CD4-positive, CD25-positive, alpha-beta regulatory T cell (primary cell): ENCODE measurements around the gene SOX8. TPM values are rescaled to one million over a fixed set of nuclear protein-coding genes. Genes with fewer than 3 reads are reported as not detected.

Experiments used
- ATAC-seq, 2 donors: fragments of 150-1000 bp; cut with Tn5 transposase; one replicate each; pipeline ENCODE4 v1.10.0; 2021; ENCODE audit warnings: low read depth in 2 of 2, moderate number of reproducible peaks in 2 of 2, moderate library complexity in 1 of 2
- DNase-seq, 3 donors: peaks; one replicate each; pipeline versions ENCODE4 v3.0.0 to v3.0.0-alpha.2; 2012 to 2022; ENCODE audit warnings: mixed read lengths in 1 of 3
- H3K27ac ChIP-seq: one replicate; pipeline ENCODE4 v1.7.0; 2013; ENCODE audit warnings: mild to moderate bottlenecking, low read length; ENCODE audit not compliant: insufficient read depth, poor library complexity, severe bottlenecking
- H3K27me3 ChIP-seq: one replicate; pipeline ENCODE4 v1.7.0; 2013; ENCODE audit warnings: low read length; ENCODE audit not compliant: control insufficient read depth, insufficient read depth
- H3K36me3 ChIP-seq: one replicate; pipeline ENCODE4 v1.7.0; 2013; ENCODE audit warnings: mild to moderate bottlenecking, low read length, moderate library complexity; ENCODE audit not compliant: control insufficient read depth, insufficient read depth
- H3K4me1 ChIP-seq: 2 replicates; pipeline ENCODE4 v1.7.0; 2013; ENCODE audit warnings: mild to moderate bottlenecking, low read length; ENCODE audit not compliant: insufficient read depth, control insufficient read depth, poor library complexity, severe bottlenecking
- H3K4me3 ChIP-seq: one replicate; pipeline ENCODE4 v1.7.0; 2013; ENCODE audit warnings: low read depth, mild to moderate bottlenecking, low read length, moderate library complexity
- H3K9me3 ChIP-seq, 2 experiments: 1 replicate in 1 of 2; 2 replicates in 1 of 2; pipeline ENCODE4 v1.7.0; 2013; ENCODE audit warnings: low read length in 2 of 2, mild to moderate bottlenecking in 1 of 2, moderate library complexity in 1 of 2; ENCODE audit not compliant: control insufficient read depth in 2 of 2
- H3K27ac Mint-ChIP-seq, 3 donors: one replicate each; pipeline ENCODE4 v1.8.0; 2020 to 2022; ENCODE audit warnings: mild to moderate bottlenecking in 3 of 3, mixed read lengths in 3 of 3, moderate library complexity in 2 of 3
- H3K27me3 Mint-ChIP-seq: one replicate; pipeline ENCODE4 v1.8.0; 2022; ENCODE audit warnings: mild to moderate bottlenecking, mixed read lengths
- H3K36me3 Mint-ChIP-seq: one replicate; pipeline ENCODE4 v1.8.0; 2020; ENCODE audit warnings: mixed read lengths
- H3K4me1 Mint-ChIP-seq, 4 donors: one replicate each; pipeline ENCODE4 v1.8.0; 2020 to 2022; ENCODE audit warnings: mixed read lengths in 4 of 4, mild to moderate bottlenecking in 1 of 4
- H3K4me3 Mint-ChIP-seq, 4 donors: one replicate each; pipeline ENCODE4 v1.8.0; 2020 to 2022; ENCODE audit warnings: mild to moderate bottlenecking in 4 of 4, mixed read lengths in 4 of 4, moderate library complexity in 3 of 4
- H3K9me3 Mint-ChIP-seq, 7 donors: one replicate each; pipeline ENCODE4 v1.8.0; 2020 to 2022; ENCODE audit warnings: mixed read lengths in 7 of 7, mild to moderate bottlenecking in 3 of 7, moderate library complexity in 2 of 7
- polyA plus RNA-seq, 4 donors: library from polyadenylated mRNA; unstranded; fragments of 300-500 nt; fragmentation: Illumina TruSeq; gene quantifications; one replicate each; pipeline ENCODE4 v1.2.3, GENCODE V29; 2021
- total RNA-seq: library from RNA; stranded (reverse); gene quantifications from one replicate; pipeline ENCODE4 v1.2.3, GENCODE V29; 2022

The SOX8 gene
- total and polyA plus RNA-seq, 5 donors from 2014 or later = 0.16 to 1.1 (median 0.29) TPM

DNA sequence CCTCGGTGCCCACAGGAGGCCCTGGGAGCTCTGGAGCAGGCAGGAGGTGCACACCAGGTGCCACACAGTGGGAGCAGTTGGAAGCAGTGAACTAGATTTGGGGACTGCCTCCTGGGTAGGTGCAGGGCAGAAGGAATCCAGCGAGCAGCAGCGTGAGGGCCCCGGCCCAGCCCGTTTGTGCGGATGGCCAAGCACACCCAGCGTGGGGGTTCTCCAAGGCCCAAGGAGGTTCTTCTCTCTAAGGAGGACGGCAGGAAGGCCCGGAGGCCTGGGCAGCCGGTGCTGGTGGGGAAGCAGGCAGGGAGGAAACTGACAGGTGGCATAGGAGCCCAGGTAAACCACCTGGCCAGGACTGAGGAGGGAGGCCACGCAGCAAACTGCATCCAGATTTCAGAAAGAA is 17.0 kb downstream of the SOX8 start:
- Histone ChIP-seq H3K27ac (no peak overlapping the region), H3K4me1 (peaks cover 36% of the 10 kb centered on the region), H3K4me3 (no peak overlapping the region), H3K9me3 (no peaks in the 10 kb centered on the region), H3K36me3 (no peaks in the 10 kb centered on the region), H3K27me3 (no peaks in the 10 kb centered on the region)
- Mint-ChIP-seq H3K9me3 (peaks cover 0 to 5% (median 0%) of the 10 kb centered on the region in 7 donors), H3K4me1 (peaks cover 0 to 45% (median 14%) of the 10 kb centered on the region in 4 donors), H3K27me3 (no peaks in the 10 kb centered on the region), H3K27ac (peak overlapping the region in 2 of 3 donors; percentile 59 to 75), H3K4me3 (no peak overlapping the region), H3K36me3 (no peaks in the 10 kb centered on the region)
- no peak for ATAC-seq
- DNase-seq = no peak

DNA sequence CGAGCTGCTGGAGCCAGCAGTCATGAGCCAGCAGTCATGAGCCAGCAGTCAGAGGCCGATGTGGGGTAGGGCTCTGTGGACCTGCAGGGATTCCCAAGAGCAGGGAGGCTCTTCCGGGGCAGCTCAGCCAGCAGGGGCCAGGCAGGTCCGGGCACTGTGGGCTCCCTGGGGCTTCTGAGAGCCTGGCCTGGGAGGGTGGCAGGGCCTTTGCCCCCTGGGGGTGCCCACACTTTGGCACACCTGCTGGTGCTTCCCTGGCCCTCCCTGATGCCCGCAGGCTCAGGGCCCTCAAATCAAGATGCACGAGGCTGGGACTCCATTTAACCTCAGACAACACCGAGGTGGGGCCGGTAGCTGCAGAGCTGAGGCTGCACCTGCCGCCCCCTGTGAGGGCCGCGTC is 18.1 kb downstream of the SOX8 start:
- Mint-ChIP-seq H3K4me1 (peaks cover 0 to 54% (median 19%) of the 10 kb centered on the region in 4 donors), H3K27ac (no peak overlapping the region), H3K36me3 (no peaks in the 10 kb centered on the region), H3K27me3 (no peaks in the 10 kb centered on the region), H3K9me3 (peaks cover 0 to 5% (median 0%) of the 10 kb centered on the region in 7 donors), H3K4me3 (no peak overlapping the region)
- Histone ChIP-seq H3K36me3 (no peaks in the 10 kb centered on the region), H3K27me3 (no peaks in the 10 kb centered on the region), H3K4me3 (no peak overlapping the region), H3K4me1 (peaks cover 47% of the 10 kb centered on the region), H3K27ac (no peak overlapping the region), H3K9me3 (no peaks in the 10 kb centered on the region)
- ATAC-seq = no peak
- DNase-seq = no peak

DNA sequence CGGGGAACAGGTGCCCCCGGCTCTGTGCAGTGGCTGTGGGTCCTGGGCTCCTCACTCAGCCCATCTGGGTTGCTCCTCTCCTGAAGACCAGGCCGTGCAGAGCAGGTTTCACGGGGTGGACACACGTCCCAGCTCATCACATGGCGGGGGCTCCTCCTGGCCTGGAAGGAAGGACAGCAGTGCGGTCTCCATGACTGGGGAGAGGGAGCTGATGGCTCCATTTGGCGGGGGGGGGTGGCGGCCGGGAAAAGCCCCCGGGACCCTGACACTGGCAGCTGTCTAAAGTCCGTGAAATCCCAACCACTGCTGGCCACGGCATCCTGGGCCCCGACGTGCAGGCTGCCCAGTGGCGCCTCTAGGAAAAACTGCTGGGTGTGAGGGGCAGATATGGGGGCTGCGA is 19.0 kb downstream of the SOX8 start:
- H3K9me3 ChIP-seq = no peaks in the 10 kb centered on the region
- H3K27me3 Mint-ChIP-seq = no peaks in the 10 kb centered on the region
- H3K36me3 ChIP-seq = no peaks in the 10 kb centered on the region
- DNase-seq (no peak), ATAC-seq (no peak)
- H3K4me3 ChIP-seq = no peak overlapping the region
- H3K27me3 ChIP-seq = no peaks in the 10 kb centered on the region
- H3K9me3 Mint-ChIP-seq = peaks cover 0 to 4% (median 0%) of the 10 kb centered on the region in 7 donors
- peaks cover 53% of the 10 kb centered on the region for H3K4me1 ChIP-seq
- H3K4me3 Mint-ChIP-seq = no peak overlapping the region
- H3K36me3 Mint-ChIP-seq = no peaks in the 10 kb centered on the region
- no peak overlapping the region for H3K27ac ChIP-seq
- H3K4me1 Mint-ChIP-seq = peaks cover 0 to 53% (median 19%) of the 10 kb centered on the region in 4 donors
- H3K27ac Mint-ChIP-seq = no peak overlapping the region

DNA sequence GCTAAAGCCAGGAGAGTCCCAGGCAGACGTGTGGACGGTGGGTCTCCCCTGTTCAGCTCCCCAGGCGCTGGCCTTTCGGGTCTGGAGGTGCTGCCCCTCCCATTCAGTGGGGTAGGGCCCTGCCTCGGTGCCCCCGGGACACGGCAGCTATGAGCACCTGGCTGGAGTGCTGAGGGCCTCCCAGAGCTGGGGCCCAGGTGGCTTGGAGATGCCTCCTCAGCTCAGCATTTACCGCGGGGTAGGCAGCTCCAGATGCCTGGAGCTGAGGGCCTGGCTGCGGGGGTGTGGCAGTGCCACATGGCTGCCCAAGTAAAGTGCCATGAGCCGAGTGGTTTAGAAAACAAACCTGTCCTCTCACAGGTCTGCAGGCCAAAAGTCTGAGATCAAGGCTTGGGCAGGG is 19.5 kb downstream of the SOX8 start:
- no peak overlapping the region for H3K27ac ChIP-seq
- Mint-ChIP-seq H3K27me3 (no peaks in the 10 kb centered on the region), H3K4me3 (peak overlapping the region in 1 of 4 donors; percentile 80), H3K27ac (no peak overlapping the region), H3K36me3 (no peaks in the 10 kb centered on the region), H3K9me3 (peaks cover 0 to 4% (median 0%) of the 10 kb centered on the region in 7 donors), H3K4me1 (peaks cover 0 to 53% (median 20%) of the 10 kb centered on the region in 4 donors)
- peaks cover 53% of the 10 kb centered on the region for H3K4me1 ChIP-seq
- no peaks in the 10 kb centered on the region for H3K27me3 ChIP-seq
- H3K36me3 ChIP-seq = no peaks in the 10 kb centered on the region
- DNase-seq (no peak), ATAC-seq (no peak)
- H3K9me3 ChIP-seq = no peaks in the 10 kb centered on the region
- H3K4me3 ChIP-seq = no peak overlapping the region

DNA sequence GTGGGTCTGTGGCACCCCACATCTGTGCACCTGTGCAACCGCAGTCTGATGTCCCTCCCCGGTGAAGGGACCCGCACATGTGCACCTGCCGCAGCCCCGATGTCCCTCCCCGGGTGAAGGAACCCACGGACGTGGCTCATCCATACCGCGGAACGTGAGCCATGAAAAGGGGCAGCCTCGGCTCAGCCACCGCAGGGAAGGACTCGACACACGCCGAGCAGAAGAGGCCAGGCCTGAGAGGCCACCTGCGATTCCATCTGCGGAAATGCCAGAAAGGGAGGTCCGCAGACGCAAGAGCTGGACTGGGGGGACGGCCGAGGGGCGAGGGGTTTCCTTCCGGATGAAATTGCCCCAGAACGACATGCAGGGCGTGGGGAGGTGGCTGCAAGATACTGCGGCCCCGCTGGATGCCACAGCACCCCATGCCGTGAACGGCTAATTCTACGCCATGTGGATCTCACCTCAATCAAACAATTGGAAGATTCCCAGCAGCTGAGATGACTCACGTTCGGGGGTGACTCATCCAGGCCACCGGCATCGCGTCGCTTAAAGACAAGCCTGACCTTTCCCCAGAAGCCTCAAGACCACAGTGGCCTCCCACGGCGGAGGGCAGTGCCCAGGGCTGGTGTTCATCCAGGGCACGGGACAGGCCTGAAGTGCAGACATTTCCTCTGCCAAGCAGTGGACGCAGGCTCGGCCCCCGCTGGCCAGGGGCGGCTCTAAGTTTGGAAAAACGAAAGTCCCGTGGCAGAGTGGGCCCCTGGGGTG is 21.0 kb downstream of the SOX8 start:
- H3K27ac ChIP-seq = no peak overlapping the region
- Mint-ChIP-seq H3K27ac (peak overlapping the region; percentile 9 to 75 (median 26)), H3K4me1 (peaks cover 0 to 46% (median 15%) of the 10 kb centered on the region in 4 donors), H3K27me3 (no peaks in the 10 kb centered on the region), H3K4me3 (peak overlapping the region in 1 of 4 donors; percentile 33), H3K36me3 (no peaks in the 10 kb centered on the region), H3K9me3 (peaks cover 0 to 4% (median 0%) of the 10 kb centered on the region in 7 donors)
- no peaks in the 10 kb centered on the region for H3K9me3 ChIP-seq
- no peaks in the 10 kb centered on the region for H3K36me3 ChIP-seq
- H3K4me3 ChIP-seq = no peak overlapping the region
- ATAC-seq = peak; percentile 39 to 62
- no peak for DNase-seq
- no peaks in the 10 kb centered on the region for H3K27me3 ChIP-seq
- peaks cover 41% of the 10 kb centered on the region for H3K4me1 ChIP-seq

DNA sequence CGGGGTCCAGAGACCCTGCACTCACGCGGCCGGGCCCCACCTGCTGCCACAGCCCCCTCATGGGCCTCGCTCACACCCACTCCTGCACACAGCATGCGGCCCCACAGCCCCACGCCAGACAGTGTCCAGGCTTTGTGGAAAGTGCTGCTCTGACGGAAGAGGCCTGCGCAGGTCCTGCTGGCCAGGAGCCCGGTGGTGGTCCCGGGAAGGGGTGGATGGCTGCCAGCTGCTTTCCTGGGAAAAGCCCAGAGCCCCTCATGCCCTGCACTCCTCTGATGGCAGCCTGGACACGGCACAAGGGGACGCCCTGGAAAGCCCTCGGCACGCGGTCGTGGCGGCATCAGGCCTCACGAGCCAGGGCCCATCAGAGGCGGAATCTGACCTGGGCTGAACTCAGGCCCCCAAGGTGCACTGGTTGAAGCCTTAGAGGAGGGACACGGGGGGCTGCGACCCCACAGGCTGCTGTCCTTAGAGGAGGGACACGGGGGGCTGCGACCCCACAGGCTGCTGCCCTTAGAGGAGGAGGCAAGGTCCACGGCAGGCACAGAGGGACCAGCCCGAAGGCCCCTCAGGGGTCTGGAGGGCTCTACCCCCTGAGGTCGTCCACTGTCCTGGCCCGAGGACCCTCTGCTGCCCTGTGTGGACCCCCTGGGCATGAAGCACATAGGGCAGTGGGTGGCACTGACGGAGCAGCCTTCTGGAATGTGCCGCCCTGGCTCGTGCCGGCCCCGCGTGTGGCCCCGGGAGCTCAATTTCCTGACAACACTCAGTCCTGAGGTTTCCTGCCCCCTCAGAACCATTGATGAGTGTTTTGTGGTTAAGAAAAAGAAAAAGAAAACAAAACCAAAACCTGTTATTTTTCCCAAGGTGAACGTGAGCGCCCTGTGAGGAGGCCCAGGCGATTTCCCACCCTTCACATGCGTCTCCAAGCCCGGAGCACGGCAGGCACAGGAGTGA is 22.1 kb downstream of the SOX8 start:
- Mint-ChIP-seq H3K27me3 (no peaks in the 10 kb centered on the region), H3K4me1 (peaks cover 0 to 36% (median 10%) of the 10 kb centered on the region in 4 donors), H3K36me3 (no peaks in the 10 kb centered on the region), H3K9me3 (peaks cover 0 to 3% (median 0%) of the 10 kb centered on the region in 7 donors), H3K4me3 (peak overlapping the region; percentile 54 to 83 (median 69)), H3K27ac (peak overlapping the region; percentile 82 to 98 (median 93))
- Histone ChIP-seq H3K4me3 (no peak overlapping the region), H3K4me1 (peaks cover 32% of the 10 kb centered on the region), H3K27ac (no peak overlapping the region), H3K36me3 (no peaks in the 10 kb centered on the region), H3K27me3 (no peaks in the 10 kb centered on the region), H3K9me3 (no peaks in the 10 kb centered on the region)
- ATAC-seq (peak; percentile 48 to 53), DNase-seq (peak in 2 of 3 donors; percentile 30 to 68)

DNA sequence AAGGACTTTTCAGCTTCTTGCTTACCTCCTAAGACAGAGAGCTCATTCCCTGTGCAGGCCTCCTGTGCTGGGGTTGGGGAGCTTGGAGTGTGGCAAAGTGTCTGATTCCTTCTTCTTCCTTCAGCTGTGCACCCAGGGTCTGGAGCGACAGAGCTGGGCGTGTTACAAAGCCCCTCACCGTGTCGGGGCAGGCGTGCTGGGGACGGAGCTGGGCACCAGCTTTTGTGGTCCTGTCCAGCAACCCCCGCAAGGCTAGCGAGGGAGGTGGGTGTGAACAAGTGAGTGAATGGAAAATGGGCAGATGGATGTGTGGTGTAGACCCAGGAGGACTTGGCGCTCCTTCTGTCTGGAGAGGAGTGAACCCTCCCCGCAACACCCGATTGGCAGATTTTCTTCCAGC is 23.7 kb downstream of the SOX8 start:
- Mint-ChIP-seq H3K27me3 (no peaks in the 10 kb centered on the region), H3K4me3 (peak overlapping the region in 2 of 4 donors; percentile 28 to 35), H3K9me3 (peaks cover 0 to 3% (median 0%) of the 10 kb centered on the region in 7 donors), H3K4me1 (peaks cover 0 to 32% (median 9%) of the 10 kb centered on the region in 4 donors), H3K27ac (peak overlapping the region in 1 of 3 donors; percentile 35), H3K36me3 (no peaks in the 10 kb centered on the region)
- Histone ChIP-seq H3K36me3 (no peaks in the 10 kb centered on the region), H3K27ac (no peak overlapping the region), H3K4me3 (no peak overlapping the region), H3K9me3 (no peaks in the 10 kb centered on the region), H3K27me3 (no peaks in the 10 kb centered on the region), H3K4me1 (peaks cover 26% of the 10 kb centered on the region)
- DNase-seq = no peak
- ATAC-seq = no peak
